HepG2 (cell line): ENCODE measurements around the gene DNAJC13. TPM values are rescaled to one million over a fixed set of nuclear protein-coding genes. Genes with fewer than 3 reads are reported as not detected.
A peak's percentile ranks its signal among the peaks of the same experiment; 100 is the strongest.

Experiments used
- AGO1 ChIP-seq: fragments of 200-400 bp; formaldehyde crosslinking; IDR thresholded peaks from 2 replicates; pipeline ENCODE4 v1.6.1; 2017; ENCODE audit warnings: mild to moderate bottlenecking, low read depth, low read length, moderate library complexity; ENCODE audit not compliant: poor library complexity, severe bottlenecking
- BRD4 ChIP-seq: sonication (generic); formaldehyde crosslinking; IDR thresholded peaks from 2 replicates; pipeline ENCODE4 v1.4.0; 2020; ENCODE audit warnings: missing genetic modification reagents
- DBP ChIP-seq: sonication (generic); formaldehyde crosslinking; IDR thresholded peaks from 2 replicates; pipeline ENCODE4 v1.4.0; 2020; ENCODE audit warnings: missing genetic modification reagents; ENCODE audit errors: not compliant biosample characterization
- ETV6 ChIP-seq: sonication (generic); formaldehyde crosslinking; conservative IDR thresholded peaks from 2 replicates; pipeline ENCODE4 v1.4.0; 2020; ENCODE audit warnings: missing genetic modification reagents
- HHEX ChIP-seq: IDR thresholded peaks from 2 replicates; pipeline ENCODE4 v1.6.1; 2016; ENCODE audit warnings: control low read depth
- IRF2 ChIP-seq: IDR thresholded peaks from 2 replicates; pipeline ENCODE4 v1.6.1; 2018; ENCODE audit warnings: missing genetic modification reagents, missing compliant biosample characterization
- JUND ChIP-seq: sonication (generic); formaldehyde crosslinking; IDR thresholded peaks from 2 replicates; pipeline ENCODE4 v1.8.0; 2022; ENCODE audit warnings: mild to moderate bottlenecking, missing genetic modification reagents
- MIER3 ChIP-seq: IDR thresholded peaks from 2 replicates; pipeline ENCODE4 v1.6.1; 2016; ENCODE audit warnings: missing compliant biosample characterization, borderline replicate concordance
- MYNN ChIP-seq: sonication (generic); formaldehyde crosslinking; IDR thresholded peaks from 2 replicates; pipeline ENCODE4 v1.4.0; 2020; ENCODE audit warnings: mild to moderate bottlenecking, low read depth, missing genetic modification reagents
- NCOA1 ChIP-seq: sonication (generic); formaldehyde crosslinking; IDR thresholded peaks from 2 replicates; pipeline ENCODE4 v1.9.0; 2021; ENCODE audit warnings: missing genetic modification reagents
- NFE2 ChIP-seq: sonication (generic); formaldehyde crosslinking; IDR thresholded peaks from 2 replicates; pipeline ENCODE4 v1.4.0; 2020; ENCODE audit warnings: missing genetic modification reagents
- RFXAP ChIP-seq: sonication (generic); formaldehyde crosslinking; IDR thresholded peaks from 2 replicates; pipeline ENCODE4 v1.4.0; 2020; ENCODE audit warnings: missing genetic modification reagents, borderline replicate concordance
- TFE3 ChIP-seq: IDR thresholded peaks from 2 replicates; pipeline ENCODE4 v1.6.1; 2016
- ZBTB49 ChIP-seq: sonication (generic); formaldehyde crosslinking; IDR thresholded peaks from 2 replicates; pipeline ENCODE4 v1.4.0; 2020; ENCODE audit warnings: missing genetic modification reagents, borderline replicate concordance
- ZFX ChIP-seq: sonication (generic); formaldehyde crosslinking; IDR thresholded peaks from 2 replicates; pipeline ENCODE4 v1.4.0; 2020; ENCODE audit warnings: mild to moderate bottlenecking, low read depth, missing genetic modification reagents, moderate library complexity
- ZNF484 ChIP-seq: sonication (generic); formaldehyde crosslinking; IDR thresholded peaks from 2 replicates; pipeline ENCODE4 v1.5.1; 2020; ENCODE audit warnings: mild to moderate bottlenecking, low read depth, missing genetic modification reagents, borderline replicate concordance
- ZNF496 ChIP-seq: sonication (generic); formaldehyde crosslinking; IDR thresholded peaks from 2 replicates; pipeline ENCODE4 v1.8.1; 2023; ENCODE audit warnings: mild to moderate bottlenecking, moderate library complexity, missing genetic modification reagents; ENCODE audit not compliant: insufficient replicate concordance
- ZNF772 ChIP-seq: sonication (generic); formaldehyde crosslinking; IDR thresholded peaks from 2 replicates; pipeline ENCODE4 v1.5.0; 2020; ENCODE audit warnings: mild to moderate bottlenecking, missing genetic modification reagents
- ZNF841 ChIP-seq: sonication (generic); formaldehyde crosslinking; IDR thresholded peaks from 2 replicates; pipeline ENCODE4 v1.8.1; 2023; ENCODE audit warnings: missing genetic modification reagents, borderline replicate concordance
- ZNF891 ChIP-seq: sonication (generic); formaldehyde crosslinking; IDR thresholded peaks from 2 replicates; pipeline ENCODE4 v1.5.0; 2020; ENCODE audit warnings: mild to moderate bottlenecking, missing genetic modification reagents
- ZSCAN5A ChIP-seq: sonication (generic); formaldehyde crosslinking; IDR thresholded peaks from 2 replicates; pipeline ENCODE4 v1.8.0; 2022; ENCODE audit warnings: mild to moderate bottlenecking, missing genetic modification reagents, borderline replicate concordance
- polyA plus RNA-seq, 8 experiments: library from polyadenylated mRNA; depleted of rRNA in 3 of 8; stranded (reverse) in 7 of 8; unstranded in 1 of 8; fragments of >200 nt; fragmentation: Illumina TruSeq in 4 of 8; extraction: Trizol in 4 of 8; gene quantifications; 2 replicates each; pipeline versions ENCODE4 v1.2.1 to v1.2.3, GENCODE V29; 2011 to 2016; ENCODE audit warnings: low read depth in 4 of 8, missing spikeins in 1 of 8, mixed read lengths in 1 of 8; ENCODE audit not compliant: insufficient read depth in 1 of 8
- total RNA-seq, 5 experiments: library from RNA; depleted of rRNA; stranded (reverse); fragments of >200 nt; fragmentation: Illumina TruSeq; extraction: Trizol; gene quantifications; 2 replicates each; pipeline ENCODE4 v1.2.3, GENCODE V29; 2016; ENCODE audit warnings: low read depth in 1 of 5

The DNAJC13 gene
- total and polyA plus RNA-seq, 2 of the 13 experiments (the other 11 are each of a cell fraction or from before 2014, with no cell fraction given), result 9.1 to 26.2 TPM

GRCh38 chr3:132416807-132417694, at the start of gene DNAJC13 (continued):
- TF ChIP-seq ZSCAN5A (no peak), NFE2 (CRISPR knock-in tag) (no peak), IRF2 (CRISPR knock-in tag) (0 out of 2 replicates have a peak, but pooled peaks have one; percentile 10), ZNF772 (no peak), MIER3 (CRISPR knock-in tag) (no peak), MYNN (0 out of 2 replicates have a peak, but pooled peaks have one; percentile 26), BRD4 (CRISPR knock-in tag) (no peak), RFXAP (no peak), ETV6 (CRISPR knock-in tag) (no peak), AGO1 (no peak), ZNF891 (CRISPR knock-in tag) (no peak), NCOA1 (no peak), DBP (CRISPR knock-in tag) (no peak), TFE3 (CRISPR knock-in tag) (peak; percentile 93), ZNF484 (no peak), ZFX (CRISPR knock-in tag) (peak; percentile 40; the same call in 1 of the 2 replicates), ZNF496 (no peak), ZNF841 (no peak), JUND (CRISPR knock-in tag) (no peak), HHEX (CRISPR knock-in tag) (no peak), ZBTB49 (CRISPR knock-in tag) (no peak)
